ENCODE data around the gene PTK6.

DNA sequence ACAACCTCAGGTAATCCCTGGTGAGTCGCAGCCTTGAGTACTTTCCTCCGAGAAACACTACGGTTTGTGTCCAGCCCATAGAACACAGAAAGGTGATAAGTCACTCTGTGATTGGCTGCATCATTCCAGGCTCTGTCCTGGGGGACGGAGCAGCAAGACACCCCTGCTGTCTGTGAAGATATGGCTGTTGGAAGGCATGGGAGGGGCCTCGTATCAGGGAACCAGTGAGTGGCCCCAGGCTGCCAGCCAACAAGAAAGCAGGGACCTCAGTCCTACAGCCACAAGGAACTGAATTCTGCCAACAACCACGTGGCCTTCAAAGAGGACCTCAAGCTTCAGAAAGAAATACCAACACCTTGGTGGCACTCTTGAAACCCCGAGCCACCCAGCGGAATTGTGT, 31.9 kb downstream of the PTK6 start:
- TF ChIP-seq ZNF70 (CRISPR knock-in tag; IDR thresholded peaks at IDR 0.05) (no peak), ISL1 (CRISPR knock-in tag; IDR thresholded peaks at IDR 0.05) (no peak), ZFP3 (CRISPR knock-in tag; IDR thresholded peaks at IDR 0.05) (no peak), ARNTL (CRISPR knock-in tag; IDR thresholded peaks at IDR 0.05; ENCODE audit: borderline replicate concordance, low read depth) (no peak), PATZ1 (CRISPR knock-in tag; IDR thresholded peaks at IDR 0.05; ENCODE audit: borderline replicate concordance) (no peak)
